ENCODE data around the gene IL33.

IL33 gene

GRCh38 chr9:6232336-6232945, 16.8 kb downstream of the IL33 start:
- H3K4me1 ChIP-seq (ENCODE audit: control insufficient read depth, insufficient read depth, low read length, poor library complexity, severe bottlenecking), result peaks cover 5% of the 10 kb centered on the region
- no peaks in the 10 kb centered on the region for H3K36me3 ChIP-seq (ENCODE audit: control insufficient read depth, insufficient read depth, low read length)
- H3K4me3 ChIP-seq (ENCODE audit: extremely low read depth, insufficient read depth, low read length, poor library complexity, severe bottlenecking), result no peak overlapping the region
- no peak overlapping the region for H3K27ac ChIP-seq (ENCODE audit: low read depth, low read length, severe bottlenecking)
- no peaks in the 10 kb centered on the region for H3K9me3 ChIP-seq (ENCODE audit: control insufficient read depth, low read length)

- Histone ChIP-seq H3K4me1 (ENCODE audit: control insufficient read depth, insufficient read depth, low read length, poor library complexity, severe bottlenecking) (peaks cover 5% of the 10 kb centered on the region), H3K4me3 (ENCODE audit: extremely low read depth, insufficient read depth, low read length, poor library complexity, severe bottlenecking) (no peak overlapping the region), H3K9me3 (ENCODE audit: control insufficient read depth, low read length) (no peaks in the 10 kb centered on the region), H3K36me3 (ENCODE audit: control insufficient read depth, insufficient read depth, low read length) (no peaks in the 10 kb centered on the region), H3K27ac (ENCODE audit: low read depth, low read length, severe bottlenecking) (no peak overlapping the region)
- WGBS, 2 experiments (ENCODE audit: insufficient coverage in 2 of 2), result 85 to 94% methylated on average over 1 of the region's 1 CpG
Observed at GRCh38 chr9:6234014-6234413, 18.4 kb downstream of the IL33 start.

GRCh38 chr9:6237267-6237666, 21.7 kb downstream of the IL33 start:
- Histone ChIP-seq H3K9me3 (ENCODE audit: control insufficient read depth, low read length) (peaks cover 6% of the 10 kb centered on the region), H3K4me3 (ENCODE audit: extremely low read depth, insufficient read depth, low read length, poor library complexity, severe bottlenecking) (no peak overlapping the region), H3K4me1 (ENCODE audit: control insufficient read depth, insufficient read depth, low read length, poor library complexity, severe bottlenecking) (no peaks in the 10 kb centered on the region), H3K36me3 (ENCODE audit: control insufficient read depth, insufficient read depth, low read length) (no peaks in the 10 kb centered on the region), H3K27ac (ENCODE audit: low read depth, low read length, severe bottlenecking) (no peak overlapping the region)
- no CpG with 5 or more reads among the region's 2 CpGs for WGBS, 2 experiments (ENCODE audit: insufficient coverage in 2 of 2)

- H3K9me3 ChIP-seq (ENCODE audit: control insufficient read depth, low read length), result peaks cover 6% of the 10 kb centered on the region
- no peaks in the 10 kb centered on the region for H3K36me3 ChIP-seq (ENCODE audit: control insufficient read depth, insufficient read depth, low read length)
- H3K4me1 ChIP-seq (ENCODE audit: control insufficient read depth, insufficient read depth, low read length, poor library complexity, severe bottlenecking), result no peaks in the 10 kb centered on the region
- H3K4me3 ChIP-seq (ENCODE audit: extremely low read depth, insufficient read depth, low read length, poor library complexity, severe bottlenecking), result no peak overlapping the region
- H3K27ac ChIP-seq (ENCODE audit: low read depth, low read length, severe bottlenecking), result no peak overlapping the region
- 87 to 96% methylated on average over 3 to 5 of the region's 5 CpGs for WGBS, 2 experiments (ENCODE audit: insufficient coverage in 2 of 2)
Observed at GRCh38 chr9:6239048-6239461, 23.4 kb downstream of the IL33 start.

- H3K36me3 ChIP-seq (ENCODE audit: control insufficient read depth, insufficient read depth, low read length), result no peaks in the 10 kb centered on the region
- H3K9me3 ChIP-seq (ENCODE audit: control insufficient read depth, low read length), result peaks cover 6% of the 10 kb centered on the region
- H3K4me3 ChIP-seq (ENCODE audit: extremely low read depth, insufficient read depth, low read length, poor library complexity, severe bottlenecking), result no peak overlapping the region
- H3K27ac ChIP-seq (ENCODE audit: low read depth, low read length, severe bottlenecking), result no peak overlapping the region
- WGBS, 2 experiments (ENCODE audit: insufficient coverage in 2 of 2), result 67 to 83% methylated on average over 1 of the region's 2 CpGs
- no peaks in the 10 kb centered on the region for H3K4me1 ChIP-seq (ENCODE audit: control insufficient read depth, insufficient read depth, low read length, poor library complexity, severe bottlenecking)
Observed at GRCh38 chr9:6239694-6240093, 24.1 kb downstream of the IL33 start.

- H3K4me1 ChIP-seq (ENCODE audit: control insufficient read depth, insufficient read depth, low read length, poor library complexity, severe bottlenecking), result no peaks in the 10 kb centered on the region
- no peak overlapping the region for H3K4me3 ChIP-seq (ENCODE audit: extremely low read depth, insufficient read depth, low read length, poor library complexity, severe bottlenecking)
- peaks cover 6% of the 10 kb centered on the region for H3K9me3 ChIP-seq (ENCODE audit: control insufficient read depth, low read length)
- H3K36me3 ChIP-seq (ENCODE audit: control insufficient read depth, insufficient read depth, low read length), result no peaks in the 10 kb centered on the region
- no peak overlapping the region for H3K27ac ChIP-seq (ENCODE audit: low read depth, low read length, severe bottlenecking)
Observed at GRCh38 chr9:6243746-6244145, 28.1 kb downstream of the IL33 start.

GRCh38 chr9:6247266-6247665, 31.7 kb downstream of the IL33 start:
- no peaks in the 10 kb centered on the region for H3K9me3 ChIP-seq (ENCODE audit: control insufficient read depth, low read length)
- no peak overlapping the region for H3K4me3 ChIP-seq (ENCODE audit: extremely low read depth, insufficient read depth, low read length, poor library complexity, severe bottlenecking)
- WGBS, 2 experiments (ENCODE audit: insufficient coverage in 2 of 2), result 57% methylated on average over 3 of the region's 4 CpGs; no CpG with 5 or more reads in 1 of the 2 experiments
- no peaks in the 10 kb centered on the region for H3K4me1 ChIP-seq (ENCODE audit: control insufficient read depth, insufficient read depth, low read length, poor library complexity, severe bottlenecking)
- no peak overlapping the region for H3K27ac ChIP-seq (ENCODE audit: low read depth, low read length, severe bottlenecking)
- H3K36me3 ChIP-seq (ENCODE audit: control insufficient read depth, insufficient read depth, low read length), result no peaks in the 10 kb centered on the region

GRCh38 chr9:6268826-6269397, 53.3 kb downstream of the IL33 start:
- Histone ChIP-seq H3K27ac (ENCODE audit: low read depth, low read length, severe bottlenecking) (no peak overlapping the region), H3K36me3 (ENCODE audit: control insufficient read depth, insufficient read depth, low read length) (no peaks in the 10 kb centered on the region), H3K4me1 (ENCODE audit: control insufficient read depth, insufficient read depth, low read length, poor library complexity, severe bottlenecking) (no peaks in the 10 kb centered on the region), H3K9me3 (ENCODE audit: control insufficient read depth, low read length) (peaks cover 5% of the 10 kb centered on the region), H3K4me3 (ENCODE audit: extremely low read depth, insufficient read depth, low read length, poor library complexity, severe bottlenecking) (no peak overlapping the region)
- WGBS, 2 experiments (ENCODE audit: insufficient coverage in 2 of 2), result 57% methylated on average over 1 of the region's 3 CpGs; no CpG with 5 or more reads in 1 of the 2 experiments

GRCh38 chr9:6270896-6271295, 55.3 kb downstream of the IL33 start:
- no peaks in the 10 kb centered on the region for H3K36me3 ChIP-seq (ENCODE audit: control insufficient read depth, insufficient read depth, low read length)
- H3K27ac ChIP-seq (ENCODE audit: low read depth, low read length, severe bottlenecking), result no peak overlapping the region
- no peak overlapping the region for H3K4me3 ChIP-seq (ENCODE audit: extremely low read depth, insufficient read depth, low read length, poor library complexity, severe bottlenecking)
- H3K4me1 ChIP-seq (ENCODE audit: control insufficient read depth, insufficient read depth, low read length, poor library complexity, severe bottlenecking), result no peaks in the 10 kb centered on the region
- 80% methylated on average over 1 of the region's 1 CpG; no CpG with 5 or more reads in 1 of the 2 experiments for WGBS, 2 experiments (ENCODE audit: insufficient coverage in 2 of 2)
- no peaks in the 10 kb centered on the region for H3K9me3 ChIP-seq (ENCODE audit: control insufficient read depth, low read length)

GRCh38 chr9:6271508-6272228, 56.1 kb downstream of the IL33 start:
- H3K4me3 ChIP-seq (ENCODE audit: extremely low read depth, insufficient read depth, low read length, poor library complexity, severe bottlenecking), result no peak overlapping the region
- no peak overlapping the region for H3K27ac ChIP-seq (ENCODE audit: low read depth, low read length, severe bottlenecking)
- H3K4me1 ChIP-seq (ENCODE audit: control insufficient read depth, insufficient read depth, low read length, poor library complexity, severe bottlenecking), result no peaks in the 10 kb centered on the region
- 100% methylated on average over 1 of the region's 3 CpGs; no CpG with 5 or more reads in 1 of the 2 experiments for WGBS, 2 experiments (ENCODE audit: insufficient coverage in 2 of 2)
- no peaks in the 10 kb centered on the region for H3K9me3 ChIP-seq (ENCODE audit: control insufficient read depth, low read length)
- no peaks in the 10 kb centered on the region for H3K36me3 ChIP-seq (ENCODE audit: control insufficient read depth, insufficient read depth, low read length)

- Histone ChIP-seq H3K9me3 (ENCODE audit: control insufficient read depth, low read length) (no peaks in the 10 kb centered on the region), H3K4me3 (ENCODE audit: extremely low read depth, insufficient read depth, low read length, poor library complexity, severe bottlenecking) (no peak overlapping the region), H3K4me1 (ENCODE audit: control insufficient read depth, insufficient read depth, low read length, poor library complexity, severe bottlenecking) (no peaks in the 10 kb centered on the region), H3K27ac (ENCODE audit: low read depth, low read length, severe bottlenecking) (no peak overlapping the region), H3K36me3 (ENCODE audit: control insufficient read depth, insufficient read depth, low read length) (no peaks in the 10 kb centered on the region)
Observed at GRCh38 chr9:6272229-6272598, 56.6 kb downstream of the IL33 start.
